PC-9 (cell line): ENCODE measurements around the gene GP1BB. TPM values are rescaled to one million over a fixed set of nuclear protein-coding genes. Genes with fewer than 3 reads are reported as not detected.

Experiments used
- BruUV-seq: library from RNA; stranded (reverse); fragments of 400-500 nt; replicated peaks from 2 replicates; lab custom pipeline; 2021; lab: Mats Ljungman, UMichigan
- CTCF ChIA-PET: fragments of 300-600 bp; sonication (Branson Sonifier 250); formaldehyde crosslinking; loops from one replicate; lab custom pipeline; 2022; ENCODE audit warnings: antibody characterized with exemption; lab: Charles Lee
- POLR2A ChIA-PET: fragments of 300-600 bp; sonication (Branson Sonifier 250); formaldehyde crosslinking; loops from one replicate; lab custom pipeline; 2022; ENCODE audit warnings: antibody characterized with exemption; ENCODE audit not compliant: unreplicated experiment; lab: Charles Lee
- DNase-seq, 2 experiments: peaks; one replicate each; pipeline versions ENCODE4 v3.0.0 to v3.0.0-alpha.2; 2015 to 2022; ENCODE audit warnings: mixed read lengths in 1 of 2
- H2AFZ ChIP-seq: fragments of 200-600 bp; sonication (generic); 2 replicates; pipeline ENCODE4 v1.8.1; 2017; ENCODE audit warnings: antibody characterized with exemption
- H3F3A ChIP-seq: fragments of 200-600 bp; sonication (generic); 2 replicates; pipeline ENCODE4 v1.8.1; 2017; ENCODE audit warnings: antibody characterized with exemption, mild to moderate bottlenecking, low read depth; ENCODE audit not compliant: insufficient read depth
- H3K27ac ChIP-seq: fragments of 200-600 bp; sonication (generic); 2 replicates; pipeline ENCODE4 v1.6.1; 2016; ENCODE audit warnings: mixed run types
- H3K27me3 ChIP-seq: fragments of 200-600 bp; sonication (generic); 2 replicates; pipeline ENCODE4 v1.6.1; 2016; ENCODE audit warnings: low read depth, mixed run types; ENCODE audit not compliant: insufficient read depth
- H3K36me3 ChIP-seq: fragments of 200-600 bp; sonication (generic); 2 replicates; pipeline ENCODE4 v1.6.1; 2016; ENCODE audit warnings: low read depth, mixed run types
- H3K4me1 ChIP-seq: fragments of 200-600 bp; sonication (generic); replicated peaks from 2 replicates; pipeline ENCODE4 v1.6.1; 2016; ENCODE audit warnings: mixed run types; ENCODE audit not compliant: insufficient read depth
- H3K4me2 ChIP-seq: fragments of 200-600 bp; sonication (generic); 2 replicates; pipeline ENCODE4 v1.6.1; 2017; ENCODE audit warnings: mixed run types
- H3K4me3 ChIP-seq: fragments of 200-600 bp; sonication (generic); 2 replicates; pipeline ENCODE4 v1.6.1; 2016; ENCODE audit warnings: mixed run types
- H3K79me2 ChIP-seq: fragments of 200-600 bp; sonication (generic); 2 replicates; pipeline ENCODE4 v1.6.1; 2017; ENCODE audit warnings: low read depth, mixed run types
- H3K9me2 ChIP-seq: fragments of 200-600 bp; sonication (generic); 2 replicates; pipeline ENCODE4 v1.8.1; 2017; ENCODE audit warnings: mild to moderate bottlenecking; ENCODE audit not compliant: insufficient read depth
- H3K9me3 ChIP-seq: fragments of 200-600 bp; sonication (generic); 2 replicates; pipeline ENCODE4 v1.8.1; 2016; ENCODE audit warnings: low read depth; ENCODE audit not compliant: insufficient read depth
- H4K20me1 ChIP-seq: fragments of 200-600 bp; sonication (generic); 2 replicates; pipeline ENCODE4 v1.8.1; 2017; ENCODE audit not compliant: insufficient read depth
- CTCF ChIP-seq: fragments of 200-600 bp; sonication (generic); conservative IDR thresholded peaks from 2 replicates; pipeline ENCODE4 v1.6.1; 2017; ENCODE audit warnings: mixed run types, antibody characterized with exemption, mild to moderate bottlenecking, moderate library complexity
- EZH2 ChIP-seq: fragments of 200-600 bp; sonication (generic); IDR thresholded peaks from 2 replicates; pipeline ENCODE4 v1.8.0; 2017; ENCODE audit warnings: antibody characterized with exemption, low read depth
- intact Hi-C: fragments of 100-400 bp; cut with micrococcal nuclease; formaldehyde crosslinking; loops from one replicate; pipeline ENCODE4 v1.10.0; 2022; ENCODE audit not compliant: unreplicated experiment
- total RNA-seq: library from RNA; stranded (reverse); gene quantifications from 2 replicates; pipeline ENCODE4 v1.2.3, GENCODE V29; 2021

GP1BB gene
- total RNA-seq, 1 experiment from 2014 or later = 0.35 TPM

- BruUV-seq = no TSS peak
- Histone ChIP-seq H3K27ac (no peak overlapping the region), H3K79me2 (no peaks in the 10 kb centered on the region), H3K4me2 (peak overlapping the region; percentile 50), H2AFZ (no peak overlapping the region), H3K4me3 (no peak overlapping the region), H3F3A (no peaks in the 10 kb centered on the region), H3K9me2 (no peaks in the 10 kb centered on the region), H3K36me3 (no peaks in the 10 kb centered on the region), H3K9me3 (no peaks in the 10 kb centered on the region), H4K20me1 (no peaks in the 10 kb centered on the region), H3K4me1 (no peaks in the 10 kb centered on the region), H3K27me3 (peaks cover 14% of the 10 kb centered on the region)
- POLR2A ChIA-PET = no interaction called here
- no peak for DNase-seq
- CTCF ChIA-PET = no interaction called here
- TF ChIP-seq EZH2 = no peak
- no peak for TF ChIP-seq CTCF
- intact Hi-C loops = no loop called here
These were observed 34.0 kb downstream of the GP1BB start for GRCh38 chr22:19757140-19757984.

GRCh38 chr22:19757985-19758895 is 34.9 kb downstream of the GP1BB start:
- Histone ChIP-seq H3K79me2 (no peaks in the 10 kb centered on the region), H3K4me3 (no peak overlapping the region), H3K9me3 (no peaks in the 10 kb centered on the region), H2AFZ (no peak overlapping the region), H3K4me1 (no peaks in the 10 kb centered on the region), H3K27me3 (peaks cover 14% of the 10 kb centered on the region), H3K36me3 (no peaks in the 10 kb centered on the region), H3K4me2 (no peak overlapping the region), H3F3A (no peaks in the 10 kb centered on the region), H3K27ac (no peak overlapping the region), H4K20me1 (no peaks in the 10 kb centered on the region), H3K9me2 (no peaks in the 10 kb centered on the region)
- intact Hi-C loops = no loop called here
- no TSS peak for BruUV-seq
- DNase-seq = no peak
- no peak for TF ChIP-seq CTCF
- TF ChIP-seq EZH2 = no peak
- ChIA-PET CTCF (no interaction called here), POLR2A (no interaction called here)

GRCh38 chr22:19758896-19759426 is 35.6 kb downstream of the GP1BB start:
- Histone ChIP-seq H2AFZ (no peak overlapping the region), H3K4me2 (no peak overlapping the region), H3K36me3 (no peaks in the 10 kb centered on the region), H3K27ac (no peak overlapping the region), H3K4me3 (no peak overlapping the region), H3K79me2 (no peaks in the 10 kb centered on the region), H4K20me1 (no peaks in the 10 kb centered on the region), H3K9me3 (no peaks in the 10 kb centered on the region), H3K4me1 (no peaks in the 10 kb centered on the region), H3K9me2 (no peaks in the 10 kb centered on the region), H3F3A (no peaks in the 10 kb centered on the region), H3K27me3 (peaks cover 14% of the 10 kb centered on the region)
- TF ChIP-seq CTCF (no peak), EZH2 (no peak)
- no TSS peak for BruUV-seq
- ChIA-PET POLR2A (no interaction called here), CTCF (no interaction called here)
- DNase-seq = no peak
- intact Hi-C loops = no loop called here
